Rectal smooth muscle tissue (tissue), 1 donor: ENCODE results near the gene CYP4F2.
"Not testable (repeated sequence)": the region's sequence is repeated elsewhere in the genome, so short reads cannot be mapped to it uniquely, and the experiment has no call there.

Source experiments
- H3K27ac ChIP-seq: one replicate; pipeline ENCODE4 v1.7.0; 2013; ENCODE audit warnings: low read depth, low read length, inconsistent platforms
- H3K27me3 ChIP-seq: one replicate; pipeline ENCODE4 v1.7.0; 2013; ENCODE audit warnings: low read length; ENCODE audit not compliant: control insufficient read depth, insufficient read depth
- H3K36me3 ChIP-seq: one replicate; pipeline ENCODE4 v1.7.0; 2013; ENCODE audit warnings: low read length; ENCODE audit not compliant: control insufficient read depth, insufficient read depth
- H3K4me1 ChIP-seq: one replicate; pipeline ENCODE4 v1.7.0; 2013; ENCODE audit warnings: low read length; ENCODE audit not compliant: control insufficient read depth, insufficient read depth
- H3K4me3 ChIP-seq: one replicate; pipeline ENCODE4 v1.7.0; 2013; ENCODE audit warnings: low read length
- H3K9ac ChIP-seq: one replicate; pipeline ENCODE4 v1.7.0; 2013; ENCODE audit warnings: low read length

Gene CYP4F2

GRCh38 chr19:15839888-15840287, 58.0 kb downstream of the CYP4F2 start:
- not testable (repeated sequence) for H3K4me3 ChIP-seq, H3K27ac ChIP-seq, H3K36me3 ChIP-seq, H3K9ac ChIP-seq, H3K4me1 ChIP-seq, H3K27me3 ChIP-seq

- H3K4me3 ChIP-seq, result no peak overlapping the region
- no peaks in the 10 kb centered on the region for H3K27me3 ChIP-seq
- no peak overlapping the region for H3K27ac ChIP-seq
- no peaks in the 10 kb centered on the region for H3K4me1 ChIP-seq
- H3K36me3 ChIP-seq, result no peaks in the 10 kb centered on the region
- H3K9ac ChIP-seq, result no peak overlapping the region
These were observed 59.5 kb downstream of the CYP4F2 start for GRCh38 chr19:15838351-15838750.

GRCh38 chr19:15837221-15837731, 60.6 kb downstream of the CYP4F2 start:
- H3K4me3 ChIP-seq, result peak overlapping the region; percentile 95
- H3K9ac ChIP-seq, result peak overlapping the region; percentile 11
- no peaks in the 10 kb centered on the region for H3K4me1 ChIP-seq
- H3K36me3 ChIP-seq, result no peaks in the 10 kb centered on the region
- H3K27ac ChIP-seq, result peak overlapping the region; percentile 100
- H3K27me3 ChIP-seq, result no peaks in the 10 kb centered on the region

GRCh38 chr19:15836330-15837220, 61.3 kb downstream of the CYP4F2 start:
- Histone ChIP-seq H3K27ac (peak overlapping the region; percentile 100), H3K36me3 (no peaks in the 10 kb centered on the region), H3K27me3 (no peaks in the 10 kb centered on the region), H3K4me1 (no peaks in the 10 kb centered on the region), H3K9ac (peak overlapping the region; percentile 97), H3K4me3 (peak overlapping the region; percentile 95)

GRCh38 chr19:15835565-15836329, 62.1 kb downstream of the CYP4F2 start:
- H3K27ac ChIP-seq, result peak overlapping the region; percentile 100
- H3K4me1 ChIP-seq, H3K27me3 ChIP-seq, H3K36me3 ChIP-seq: not testable (repeated sequence)
- peak overlapping the region; percentile 95 for H3K4me3 ChIP-seq
- peak overlapping the region; percentile 97 for H3K9ac ChIP-seq

GRCh38 chr19:15834232-15834631, 63.6 kb downstream of the CYP4F2 start:
- not testable (repeated sequence) for H3K27ac ChIP-seq, H3K9ac ChIP-seq, H3K27me3 ChIP-seq, H3K36me3 ChIP-seq, H3K4me3 ChIP-seq, H3K4me1 ChIP-seq

GRCh38 chr19:15831626-15832025, 66.2 kb downstream of the CYP4F2 start:
- no peak overlapping the region for H3K27ac ChIP-seq
- H3K4me1 ChIP-seq, result no peaks in the 10 kb centered on the region
- H3K36me3 ChIP-seq, result no peaks in the 10 kb centered on the region
- H3K4me3 ChIP-seq, result no peak overlapping the region
- no peak overlapping the region for H3K9ac ChIP-seq
- H3K27me3 ChIP-seq, result no peaks in the 10 kb centered on the region

- Histone ChIP-seq H3K36me3 (no peaks in the 10 kb centered on the region), H3K4me3 (no peak overlapping the region), H3K27me3 (no peaks in the 10 kb centered on the region), H3K27ac (no peak overlapping the region), H3K4me1 (no peaks in the 10 kb centered on the region), H3K9ac (no peak overlapping the region)
These were observed 68.1 kb downstream of the CYP4F2 start for GRCh38 chr19:15829786-15830185.

- Histone ChIP-seq H3K36me3 (no peaks in the 10 kb centered on the region), H3K9ac (no peak overlapping the region), H3K27ac (no peak overlapping the region), H3K4me3 (no peak overlapping the region), H3K4me1 (no peaks in the 10 kb centered on the region), H3K27me3 (no peaks in the 10 kb centered on the region)
These were observed 68.6 kb downstream of the CYP4F2 start for GRCh38 chr19:15829306-15829698.

- not testable (repeated sequence) for H3K27me3 ChIP-seq, H3K4me3 ChIP-seq, H3K4me1 ChIP-seq, H3K9ac ChIP-seq, H3K27ac ChIP-seq, H3K36me3 ChIP-seq
These were observed 69.1 kb downstream of the CYP4F2 start for GRCh38 chr19:15828611-15829305.

GRCh38 chr19:15828121-15828610, 69.7 kb downstream of the CYP4F2 start:
- Histone ChIP-seq H3K4me3 (no peak overlapping the region), H3K36me3 (no peaks in the 10 kb centered on the region), H3K9ac (no peak overlapping the region), H3K27me3 (no peaks in the 10 kb centered on the region), H3K4me1 (no peaks in the 10 kb centered on the region), H3K27ac (no peak overlapping the region)
